NT2/D1 (cell line): Measurements from ENCODE around the gene NCAM2.

Source experiments
- SUZ12 ChIP-seq: IDR thresholded peaks from 2 replicates; pipeline ENCODE4 v1.6.1; 2011; ENCODE audit not compliant: insufficient read length, insufficient read depth; ENCODE audit errors: extremely low read depth
- YY1 ChIP-seq: IDR thresholded peaks from 2 replicates; pipeline ENCODE4 v1.6.1; 2011; ENCODE audit not compliant: insufficient read length, insufficient read depth
- ZNF274 ChIP-seq: IDR thresholded peaks from 2 replicates; pipeline ENCODE4 v1.6.1; 2011; ENCODE audit warnings: mild to moderate bottlenecking, low read depth, low read length

GRCh38 chr21:21210552-21210951 lies 212.3 kb downstream of the NCAM2 start:
- no peak for TF ChIP-seq YY1
- TF ChIP-seq ZNF274 = no peak
- no peak for TF ChIP-seq SUZ12
